Astrocyte of the spinal cord (primary cell): ENCODE data around the gene VPS8.
"Not testable (repeated sequence)": the region's sequence is repeated elsewhere in the genome, so short reads cannot be mapped to it uniquely, and the experiment has no call there.

Source experiments
- DNase-seq: peaks from one replicate; pipeline ENCODE4 v3.0.0; 2011; ENCODE audit warnings: low read depth, low spot score
- H3K4me3 ChIP-seq: 2 replicates; pipeline ENCODE4 v1.5.1; 2011; ENCODE audit warnings: low read depth, mild to moderate bottlenecking, low read length, moderate library complexity
- CTCF ChIP-seq: IDR thresholded peaks from 2 replicates; pipeline ENCODE4 v1.5.1; 2012; ENCODE audit warnings: low read depth, mild to moderate bottlenecking, low read length, inconsistent platforms
- in situ Hi-C: cut with HindIII; loops from 2 replicates; pipeline ENCODE4 v1.10.0; 2017; ENCODE audit warnings: low sequenced_read_pairs

VPS8 gene

GRCh38 chr3:184981071-184981470, 169.1 kb downstream of the VPS8 start:
- DNase-seq: no peak
- TF ChIP-seq CTCF: no peak
- in situ Hi-C loops: no loop called here

DNA sequence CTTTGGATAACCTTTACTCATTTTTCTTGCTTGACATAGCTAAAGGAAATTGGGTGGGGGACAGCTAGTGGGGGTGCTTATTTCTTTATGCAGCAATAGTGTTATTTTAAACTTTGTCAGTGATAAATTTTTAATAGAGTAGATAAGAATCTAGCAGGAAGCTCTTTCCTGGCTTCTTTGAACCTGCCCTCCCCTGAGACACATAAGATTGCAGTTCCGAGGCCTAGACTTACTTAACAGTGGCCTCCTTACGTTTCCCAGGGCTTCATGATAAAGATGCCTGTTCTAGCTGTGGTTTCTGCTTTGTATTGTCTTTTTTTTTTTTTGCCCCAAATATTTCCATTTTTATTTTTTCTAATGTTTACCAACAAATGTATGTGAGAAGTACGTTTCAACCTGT, 170.1 kb downstream of the VPS8 start:
- in situ Hi-C loops: no loop called here
- TF ChIP-seq CTCF: no peak
- no peak for DNase-seq
- H3K4me3 ChIP-seq: no peak overlapping the region

More at GRCh38 chr3:184981071-184981470, 169.1 kb downstream of the VPS8 start:
- H3K4me3 ChIP-seq: no peak overlapping the region

DNA sequence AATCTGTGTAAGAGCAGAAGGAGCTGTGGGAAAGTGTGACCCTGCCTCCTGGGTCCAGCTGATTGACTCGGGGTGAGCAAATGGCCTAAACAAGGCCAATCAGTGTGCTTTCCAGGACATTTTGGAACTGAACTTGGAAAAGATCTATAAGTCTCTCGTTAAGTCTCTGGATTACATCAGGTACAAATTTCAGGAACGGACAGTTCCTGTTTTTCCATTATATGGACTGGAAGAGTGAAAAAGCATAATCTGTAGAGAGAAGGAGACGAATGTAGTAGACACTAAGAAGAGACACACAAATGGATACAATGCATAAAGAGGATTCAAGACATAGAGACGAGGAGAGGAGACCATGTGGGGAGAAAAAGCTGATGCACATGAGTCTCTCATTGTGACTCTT, 173.6 kb downstream of the VPS8 start:
- TF ChIP-seq CTCF: no peak
- H3K4me3 ChIP-seq: no peak overlapping the region
- DNase-seq: no peak
- in situ Hi-C loops: no loop called here

DNA sequence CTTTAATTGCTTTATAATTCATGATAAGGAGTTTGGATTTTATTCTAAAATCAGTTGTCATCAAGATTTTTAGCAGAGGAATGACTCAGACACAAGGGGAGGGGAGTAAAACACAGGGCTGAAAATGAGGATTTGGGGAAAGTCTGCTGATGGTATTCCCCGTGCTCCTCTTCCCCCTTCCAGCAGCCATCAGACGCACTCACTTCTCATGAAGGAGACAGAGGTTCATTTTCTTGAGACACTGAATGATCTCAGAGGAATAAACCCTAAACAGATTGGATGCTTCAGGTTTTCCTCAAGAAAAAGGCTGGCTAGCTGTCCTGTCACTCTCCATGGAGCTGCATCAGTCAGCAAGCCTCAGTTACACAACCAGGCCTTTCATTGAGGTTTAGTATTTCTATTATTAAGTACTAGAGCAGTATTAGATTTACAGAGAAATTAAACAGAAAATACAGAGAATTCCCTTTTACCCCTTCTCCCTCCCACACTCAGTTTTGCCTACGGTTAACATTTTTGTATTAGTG, 174.5 kb downstream of the VPS8 start:
- no peak for TF ChIP-seq CTCF
- no peak for DNase-seq
- in situ Hi-C loops: no loop called here
- H3K4me3 ChIP-seq: no peak overlapping the region

DNA sequence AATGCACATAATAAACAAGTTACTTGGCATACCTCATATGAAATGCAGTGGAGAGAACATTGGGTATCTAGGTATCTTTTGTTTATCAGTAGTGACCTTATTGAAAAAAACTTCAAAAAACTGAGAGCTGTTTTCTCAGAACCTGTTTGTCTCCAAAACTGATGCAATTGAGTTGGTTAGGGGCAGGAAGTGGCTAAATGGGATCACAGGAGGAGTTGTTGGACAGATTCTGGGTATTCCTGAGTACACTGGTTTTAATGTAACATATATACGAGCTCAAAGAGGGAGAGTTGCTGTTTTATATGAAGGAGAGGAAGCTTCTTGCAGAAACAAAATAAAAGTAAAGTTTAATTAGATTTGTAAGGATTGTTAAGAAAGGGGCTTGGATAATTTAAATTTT, 181.4 kb downstream of the VPS8 start:
- no peak for TF ChIP-seq CTCF
- in situ Hi-C loops: no loop called here

GRCh38 chr3:185003876-185004275, 191.9 kb downstream of the VPS8 start:
- H3K4me3 ChIP-seq, DNase-seq, in situ Hi-C loops: not testable (repeated sequence)

More for the DNA sequence above, 181.4 kb downstream of the VPS8 start:
- no peak overlapping the region for H3K4me3 ChIP-seq
- DNase-seq: no peak

GRCh38 chr3:185009650-185010049, 197.7 kb downstream of the VPS8 start:
- H3K4me3 ChIP-seq: no peak overlapping the region
- DNase-seq: no peak
- in situ Hi-C loops: no loop called here
- no peak for TF ChIP-seq CTCF

- H3K4me3 ChIP-seq, in situ Hi-C loops, DNase-seq: not testable (repeated sequence)
Observed at GRCh38 chr3:185017584-185017983, 205.6 kb downstream of the VPS8 start.

DNA sequence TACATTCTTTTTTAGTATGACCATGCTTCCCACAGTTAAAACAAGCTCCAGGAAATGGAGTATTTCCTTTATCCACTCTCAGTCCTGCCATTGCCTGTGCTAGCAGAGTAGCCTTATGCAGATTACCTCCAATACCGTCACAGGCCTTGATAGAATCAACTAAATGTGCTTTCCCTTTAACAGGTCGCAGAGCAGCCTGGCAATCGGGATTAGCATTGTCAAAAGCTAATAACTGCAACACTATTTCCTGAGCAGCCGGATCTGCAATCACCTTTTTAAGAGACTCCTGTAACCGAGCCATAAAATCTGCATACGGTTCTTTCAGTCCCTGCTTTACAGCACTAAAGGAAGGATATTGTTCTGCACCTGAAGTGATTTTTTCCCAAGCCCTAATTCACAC, 206.0 kb downstream of the VPS8 start:
- H3K4me3 ChIP-seq, in situ Hi-C loops, DNase-seq: not testable (repeated sequence)
